Mucosa of rectum (tissue), 2 donors: ENCODE data around the gene GCM1.

ENCODE experiments used
- H3K27ac ChIP-seq, 2 donors: one replicate each; pipeline ENCODE4 v1.7.0; 2013; ENCODE audit warnings: inconsistent platforms in 2 of 2, low read depth in 2 of 2, low read length in 2 of 2
- H3K27me3 ChIP-seq, 2 donors: one replicate each; pipeline ENCODE4 v1.7.0; 2013; ENCODE audit warnings: low read length in 2 of 2; ENCODE audit not compliant: control insufficient read depth in 2 of 2, insufficient read depth in 2 of 2
- H3K36me3 ChIP-seq, 2 donors: one replicate each; pipeline ENCODE4 v1.7.0; 2013; ENCODE audit warnings: low read length in 2 of 2; ENCODE audit not compliant: control insufficient read depth in 2 of 2, insufficient read depth in 2 of 2
- H3K4me1 ChIP-seq, 2 donors: one replicate each; pipeline ENCODE4 v1.7.0; 2013; ENCODE audit warnings: low read length in 2 of 2, mild to moderate bottlenecking in 1 of 2; ENCODE audit not compliant: control insufficient read depth in 2 of 2, insufficient read depth in 2 of 2
- H3K4me3 ChIP-seq, 2 donors: one replicate each; pipeline ENCODE4 v1.7.0; 2013; ENCODE audit warnings: low read length in 2 of 2
- H3K9ac ChIP-seq, 2 donors: one replicate each; pipeline ENCODE4 v1.7.0; 2013; ENCODE audit warnings: low read length in 2 of 2, low read depth in 1 of 2, mild to moderate bottlenecking in 1 of 2
- H3K9me3 ChIP-seq, 2 donors: one replicate each; pipeline ENCODE4 v1.7.0; 2013; ENCODE audit warnings: low read length in 2 of 2; ENCODE audit not compliant: control insufficient read depth in 2 of 2
- donor health status: healthy.
- donor health status: Normal muscosa, but diverticular disease.

GCM1 gene

GRCh38 chr6:53154071-53154470 is 5.4 kb upstream of the GCM1 start:
- H3K4me1 ChIP-seq = no peaks in the 10 kb centered on the region
- no peak overlapping the region for H3K9ac ChIP-seq
- H3K36me3 ChIP-seq = no peaks in the 10 kb centered on the region
- H3K27ac ChIP-seq = no peak overlapping the region
- no peaks in the 10 kb centered on the region for H3K27me3 ChIP-seq
- H3K9me3 ChIP-seq = no peaks in the 10 kb centered on the region
- H3K4me3 ChIP-seq = no peak overlapping the region

- H3K9me3 ChIP-seq = no peaks in the 10 kb centered on the region
Measured at GRCh38 chr6:53152576-53152975, 3.9 kb upstream of the GCM1 start.

GRCh38 chr6:53151676-53152075 is 3.0 kb upstream of the GCM1 start:
- Histone ChIP-seq H3K36me3 (no peaks in the 10 kb centered on the region), H3K27me3 (no peaks in the 10 kb centered on the region), H3K4me1 (no peaks in the 10 kb centered on the region), H3K9ac (no peak overlapping the region), H3K9me3 (no peaks in the 10 kb centered on the region), H3K4me3 (no peak overlapping the region), H3K27ac (no peak overlapping the region)

More at GRCh38 chr6:53152576-53152975, 3.9 kb upstream of the GCM1 start:
- H3K36me3 ChIP-seq = no peaks in the 10 kb centered on the region
- H3K4me3 ChIP-seq = no peak overlapping the region
- H3K9ac ChIP-seq = no peak overlapping the region
- no peaks in the 10 kb centered on the region for H3K27me3 ChIP-seq
- no peaks in the 10 kb centered on the region for H3K4me1 ChIP-seq
- H3K27ac ChIP-seq = no peak overlapping the region

- Histone ChIP-seq H3K36me3 (no peaks in the 10 kb centered on the region), H3K27ac (no peak overlapping the region), H3K9me3 (no peaks in the 10 kb centered on the region), H3K4me1 (no peaks in the 10 kb centered on the region), H3K27me3 (no peaks in the 10 kb centered on the region), H3K4me3 (no peak overlapping the region), H3K9ac (no peak overlapping the region)
Measured at GRCh38 chr6:53144802-53145201, 3.8 kb downstream of the GCM1 start.

- Histone ChIP-seq H3K36me3 (no peaks in the 10 kb centered on the region), H3K27me3 (no peaks in the 10 kb centered on the region), H3K4me3 (no peak overlapping the region), H3K9ac (no peak overlapping the region), H3K9me3 (no peaks in the 10 kb centered on the region), H3K27ac (no peak overlapping the region), H3K4me1 (no peaks in the 10 kb centered on the region)
Measured at GRCh38 chr6:53143710-53144109, 4.9 kb downstream of the GCM1 start.

GRCh38 chr6:53142810-53143209 is 5.8 kb downstream of the GCM1 start:
- H3K4me1 ChIP-seq = no peaks in the 10 kb centered on the region
- H3K4me3 ChIP-seq = no peak overlapping the region
- H3K27me3 ChIP-seq = no peaks in the 10 kb centered on the region
- H3K9me3 ChIP-seq = no peaks in the 10 kb centered on the region
- H3K27ac ChIP-seq = no peak overlapping the region
- H3K9ac ChIP-seq = no peak overlapping the region
- no peaks in the 10 kb centered on the region for H3K36me3 ChIP-seq

GRCh38 chr6:53139841-53140413 is 8.7 kb downstream of the GCM1 start:
- Histone ChIP-seq H3K9me3 (no peaks in the 10 kb centered on the region), H3K36me3 (no peaks in the 10 kb centered on the region), H3K4me1 (no peaks in the 10 kb centered on the region), H3K4me3 (no peak overlapping the region), H3K27me3 (no peaks in the 10 kb centered on the region), H3K27ac (no peak overlapping the region), H3K9ac (no peak overlapping the region)

GRCh38 chr6:53136000-53136609 is 12.5 kb downstream of the GCM1 start:
- H3K27ac ChIP-seq = no peak overlapping the region
- H3K9me3 ChIP-seq = no peaks in the 10 kb centered on the region
- H3K36me3 ChIP-seq = no peaks in the 10 kb centered on the region
- no peaks in the 10 kb centered on the region for H3K4me1 ChIP-seq
- H3K27me3 ChIP-seq = peaks cover 0 to 2% of the 10 kb centered on the region in 2 donors
- no peak overlapping the region for H3K4me3 ChIP-seq
- H3K9ac ChIP-seq = no peak overlapping the region

- Histone ChIP-seq H3K36me3 (no peaks in the 10 kb centered on the region), H3K4me1 (no peaks in the 10 kb centered on the region), H3K9ac (no peak overlapping the region), H3K9me3 (no peaks in the 10 kb centered on the region), H3K4me3 (no peak overlapping the region), H3K27me3 (peaks cover 0 to 2% of the 10 kb centered on the region in 2 donors), H3K27ac (no peak overlapping the region)
Measured at GRCh38 chr6:53134601-53135235, 13.9 kb downstream of the GCM1 start.

- H3K36me3 ChIP-seq = no peaks in the 10 kb centered on the region
- no peaks in the 10 kb centered on the region for H3K4me1 ChIP-seq
- H3K4me3 ChIP-seq = no peak overlapping the region
- H3K9me3 ChIP-seq = no peaks in the 10 kb centered on the region
- no peak overlapping the region for H3K9ac ChIP-seq
- peaks cover 0 to 2% of the 10 kb centered on the region in 2 donors for H3K27me3 ChIP-seq
- no peak overlapping the region for H3K27ac ChIP-seq
Measured at GRCh38 chr6:53133961-53134360, 14.7 kb downstream of the GCM1 start.
